Left renal cortex interstitium (tissue), 4 donors: Measurements from ENCODE around the gene PLN. TPM values are rescaled to one million over a fixed set of nuclear protein-coding genes. Genes with fewer than 3 reads are reported as not detected.

Source experiments
- DNase-seq, 4 donors: peaks; one replicate each; pipeline ENCODE4 v3.0.0-alpha.2; 2013; ENCODE audit warnings: low read depth in 4 of 4, low spot score in 2 of 4, missing footprints in 1 of 4
- polyA plus RNA-seq, 4 donors: library from polyadenylated mRNA; unstranded; fragments of 120-200 nt; gene quantifications; one replicate each; pipeline ENCODE4 v1.2.1, GENCODE V29; 2013; ENCODE audit not compliant: insufficient read length in 4 of 4

Gene PLN
- polyA plus RNA-seq, result 1 to 10 TPM; 3.8 to 6.7 (median 5.6) TPM

GRCh38 chr6:118548136-118548535, at the start of gene PLN:
Gene PLN (plus strand): TSS chr6:118548296. CDS start chr6:118558922, 10,626 bp downstream.
- DNase-seq, result no peak

- DNase-seq, result no peak
Observed at GRCh38 chr6:118500130-118501015, 47.7 kb upstream of the PLN start.

DNA sequence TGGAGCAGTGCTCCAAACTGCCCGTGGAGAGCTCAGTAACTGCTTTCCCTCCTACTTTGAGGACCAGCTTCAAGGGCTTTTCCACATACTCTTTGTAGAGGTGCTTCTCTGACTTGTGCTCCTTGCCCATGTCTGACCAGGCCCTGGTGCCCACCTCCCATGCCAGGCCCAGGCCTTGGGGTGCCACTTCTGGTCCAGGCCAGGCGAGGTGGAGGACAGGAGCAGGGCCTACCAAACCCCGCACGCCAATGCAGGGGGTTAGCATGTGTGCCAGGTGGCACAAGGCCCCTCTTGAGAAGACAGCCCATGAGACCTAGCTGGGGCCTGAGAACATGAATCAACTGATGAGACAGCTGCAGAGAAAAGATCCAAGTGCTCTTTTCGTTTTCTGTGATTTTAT, 47.0 kb upstream of the PLN start:
- no peak for DNase-seq

DNA sequence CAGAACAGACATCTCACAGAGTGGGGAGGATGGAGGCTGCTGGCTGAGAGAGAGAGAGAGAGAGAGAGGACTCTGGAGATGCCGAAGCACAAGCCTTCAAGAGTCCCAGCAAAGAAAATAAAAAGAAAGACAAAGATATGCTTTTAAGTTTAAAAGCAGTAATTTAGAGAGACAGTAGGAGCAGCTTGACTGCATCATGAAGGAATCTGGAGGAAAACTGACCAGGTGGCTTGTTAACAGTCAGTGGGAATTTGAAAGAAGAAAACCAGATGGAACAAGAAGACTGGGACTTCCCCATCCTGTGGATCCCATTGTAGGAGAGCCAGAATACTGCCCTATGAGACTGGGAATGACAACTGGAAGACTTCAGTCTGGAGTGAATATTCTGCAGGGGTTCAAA, 46.3 kb upstream of the PLN start:
- DNase-seq, result peak; percentile 15 to 48 (median 32)

GRCh38 chr6:118502169-118502568, 45.9 kb upstream of the PLN start:
- no peak for DNase-seq

DNA sequence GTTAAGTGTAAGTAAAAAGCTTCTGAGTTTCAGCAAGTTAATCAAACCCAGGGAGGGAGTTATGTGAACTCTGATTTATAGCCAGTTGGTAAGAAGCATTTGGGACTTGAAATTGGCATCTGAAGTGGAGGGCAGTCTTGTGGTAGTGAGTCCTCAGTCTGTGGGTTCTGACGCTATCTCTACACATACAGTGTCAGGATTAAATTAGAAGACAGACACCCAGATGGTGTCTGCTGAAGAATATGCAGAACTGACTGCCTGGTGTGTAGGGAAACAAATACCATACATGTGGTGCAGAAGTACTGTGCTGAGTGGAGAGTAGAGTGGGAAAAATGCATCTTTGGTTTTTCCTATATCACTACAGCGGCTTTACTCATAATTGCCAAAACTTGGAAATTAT, 43.5 kb upstream of the PLN start:
- no peak for DNase-seq

DNA sequence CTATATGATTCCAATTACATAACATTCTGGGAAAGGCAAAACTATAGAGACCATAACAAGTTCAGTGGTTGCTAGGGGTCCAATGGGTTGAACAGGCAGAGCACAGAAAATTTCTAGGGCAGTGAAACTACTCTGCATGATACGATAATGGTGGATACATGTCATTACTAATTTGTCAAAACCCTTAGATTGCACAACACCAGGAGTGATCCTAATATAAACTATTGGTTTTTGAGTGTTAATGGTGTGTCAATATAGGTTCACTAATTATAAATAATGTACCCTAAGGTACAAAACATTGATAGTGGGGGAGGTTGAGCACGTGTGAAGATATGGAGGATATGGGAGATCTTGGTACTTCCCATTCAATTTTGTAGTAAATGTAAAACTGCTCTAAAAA, 42.4 kb upstream of the PLN start:
- DNase-seq, result no peak

DNA sequence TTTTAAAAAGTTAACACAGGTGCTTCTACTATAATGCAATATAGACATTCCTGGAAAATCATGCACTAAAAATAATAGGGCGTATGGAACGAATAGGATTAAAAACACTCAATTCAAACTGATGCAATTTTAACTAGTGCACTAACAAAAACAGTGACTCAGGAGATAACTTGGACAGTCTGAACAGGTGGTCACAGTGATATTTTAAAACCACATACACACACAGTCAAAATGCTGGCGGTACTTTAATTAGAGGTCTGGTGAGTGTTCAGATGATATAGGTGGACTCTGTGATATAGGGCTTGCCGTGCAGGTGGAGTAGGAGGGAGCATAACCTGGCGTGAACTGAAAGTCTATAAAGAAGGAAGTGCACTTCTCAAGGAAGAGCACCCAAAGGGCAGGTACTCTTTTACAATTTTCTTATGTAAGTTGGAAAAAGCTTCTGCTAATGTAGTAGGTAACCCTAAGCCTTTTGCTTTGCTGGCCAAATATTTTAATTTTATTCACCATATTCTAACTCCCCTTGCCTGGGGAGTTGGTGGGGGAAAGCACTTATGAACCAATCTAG, 41.9 kb upstream of the PLN start:
- no peak for DNase-seq

- no peak for DNase-seq
Observed at GRCh38 chr6:118507636-118508035, 40.5 kb upstream of the PLN start.

DNA sequence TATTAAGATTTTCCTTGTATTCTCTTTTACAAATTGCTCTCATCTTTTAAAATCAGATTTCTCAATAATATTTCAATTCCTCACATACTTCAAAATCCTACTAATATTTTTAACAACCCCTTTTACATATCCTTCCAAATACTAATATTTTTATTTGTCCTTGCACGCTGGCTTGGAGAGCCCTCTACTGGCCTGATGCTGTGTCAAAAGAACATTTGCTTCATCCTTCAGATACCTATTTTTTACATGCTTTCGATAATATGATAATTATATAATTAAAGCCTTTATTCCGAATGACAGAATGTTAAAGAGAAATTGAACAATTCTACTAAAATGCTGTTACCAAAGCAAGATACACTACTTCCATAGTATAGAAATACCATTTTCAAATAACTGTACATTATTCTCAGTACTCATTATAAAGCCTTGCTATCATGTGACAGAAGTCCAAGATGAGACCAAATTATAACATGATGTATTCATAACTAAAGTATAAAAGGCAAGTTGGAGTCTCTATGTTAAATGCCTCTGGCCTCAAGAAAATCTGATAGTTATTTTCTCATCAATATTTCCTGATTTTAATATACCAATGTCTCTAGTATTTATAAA, 39.0 kb upstream of the PLN start:
- DNase-seq, result no peak

GRCh38 chr6:118511930-118512715, 36.0 kb upstream of the PLN start:
- no peak for DNase-seq

DNA sequence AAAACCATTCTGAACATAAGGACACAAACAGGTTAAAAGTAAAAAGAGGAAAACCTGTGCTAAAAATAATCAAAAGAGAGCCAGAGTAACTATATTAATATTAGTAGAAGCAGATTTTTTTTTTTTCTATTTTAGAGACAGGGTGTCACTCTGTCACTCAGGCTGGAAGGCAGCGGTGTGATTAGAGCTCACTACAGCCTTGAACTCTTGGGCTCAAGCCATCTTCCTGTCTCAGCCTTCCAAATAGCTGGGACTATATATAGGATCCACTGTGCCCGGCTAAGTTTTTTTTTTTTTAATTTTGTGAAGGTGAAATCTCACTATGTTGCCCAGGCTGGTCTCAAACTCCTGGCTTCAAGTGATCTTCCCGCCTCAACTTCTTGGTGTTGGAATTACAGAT, 33.4 kb upstream of the PLN start:
- DNase-seq, result no peak

GRCh38 chr6:118522422-118522821, 25.7 kb upstream of the PLN start:
- no peak for DNase-seq

- no peak for DNase-seq
Observed at GRCh38 chr6:118523216-118523615, 24.9 kb upstream of the PLN start.

GRCh38 chr6:118524686-118525085, 23.4 kb upstream of the PLN start:
- DNase-seq, result no peak

- no peak for DNase-seq
Observed at GRCh38 chr6:118525913-118526780, 21.9 kb upstream of the PLN start.

DNA sequence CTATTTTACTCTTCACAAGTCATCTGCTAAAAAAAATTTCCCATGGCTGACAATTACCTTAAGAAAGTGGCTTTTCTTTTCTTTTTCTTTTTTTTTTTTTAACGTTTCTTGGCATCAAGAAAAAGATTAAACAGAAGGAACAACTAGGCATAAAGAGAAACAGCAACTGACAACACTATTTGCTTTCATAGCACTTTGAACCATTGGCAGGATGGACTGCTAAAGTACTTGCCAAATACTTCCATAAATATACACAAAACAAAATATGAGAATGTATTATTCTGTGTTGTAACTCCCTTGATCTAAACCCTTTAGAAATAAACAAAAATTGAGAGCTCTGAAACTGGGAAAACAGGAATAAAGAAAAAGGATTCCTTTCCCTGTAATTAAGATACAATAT, 20.0 kb upstream of the PLN start:
- no peak for DNase-seq

DNA sequence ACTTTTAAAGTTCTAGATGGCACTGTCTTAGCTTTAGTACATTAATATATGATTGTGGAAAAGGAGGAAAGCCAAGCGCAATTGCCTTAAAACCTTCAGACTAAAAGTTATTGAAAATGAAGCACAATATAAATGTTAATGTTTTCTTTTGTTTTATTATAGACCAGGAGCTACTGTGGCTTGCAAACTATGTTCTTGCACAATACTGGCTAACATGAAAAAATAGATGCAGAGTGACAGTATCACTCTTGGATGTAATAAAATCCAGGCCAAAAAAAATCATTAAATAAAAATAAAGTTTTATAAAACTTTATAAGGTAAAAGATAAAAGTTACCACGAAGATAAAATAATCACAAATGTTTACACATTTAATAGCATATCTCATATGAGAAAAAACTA, 18.3 kb upstream of the PLN start:
- DNase-seq, result no peak

DNA sequence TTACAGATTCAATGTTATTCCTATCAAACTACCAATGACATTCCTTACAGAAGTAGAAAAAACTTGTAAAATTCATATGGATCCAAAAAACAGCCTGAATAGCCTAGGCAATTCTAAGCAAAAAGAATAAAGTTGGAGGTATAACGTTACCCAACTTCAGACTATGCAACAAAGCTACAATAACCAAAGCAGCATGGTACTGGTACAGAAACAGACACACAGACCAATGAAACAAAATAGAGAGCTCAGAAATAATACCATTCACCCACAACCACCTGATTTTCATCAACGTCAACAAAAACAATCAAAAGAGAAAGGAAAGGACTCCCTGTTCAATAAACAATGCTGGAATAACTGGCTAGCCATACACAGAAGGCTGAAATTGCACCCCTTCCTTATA, 17.2 kb upstream of the PLN start:
- DNase-seq, result no peak
